WTC11 (cell line): Measurements from ENCODE around the gene RIPK1. TPM values are rescaled to one million over a fixed set of nuclear protein-coding genes. Genes with fewer than 3 reads are reported as not detected.

Source experiments
- ARID4B ChIP-seq: sonication (generic); formaldehyde crosslinking; IDR thresholded peaks from 2 replicates; pipeline ENCODE4 v1.8.0; 2023; ENCODE audit warnings: missing genetic modification reagents, mild to moderate bottlenecking, borderline replicate concordance
- ATF6 ChIP-seq: sonication (generic); formaldehyde crosslinking; IDR thresholded peaks from 2 replicates; pipeline ENCODE4 v1.8.1; 2023; ENCODE audit warnings: mild to moderate bottlenecking, missing genetic modification reagents
- E2F5 ChIP-seq: sonication (generic); formaldehyde crosslinking; IDR thresholded peaks from 2 replicates; pipeline ENCODE4 v1.8.1; 2022; ENCODE audit warnings: mild to moderate bottlenecking, moderate library complexity, missing genetic modification reagents
- ETV6 ChIP-seq: sonication (generic); formaldehyde crosslinking; IDR thresholded peaks from 2 replicates; pipeline ENCODE4 v1.8.1; 2022; ENCODE audit warnings: mild to moderate bottlenecking, missing genetic modification reagents
- FOXP1 ChIP-seq: sonication (generic); formaldehyde crosslinking; IDR thresholded peaks from 2 replicates; pipeline ENCODE4 v1.8.0; 2022; ENCODE audit warnings: missing genetic modification reagents, mild to moderate bottlenecking, moderate library complexity, borderline replicate concordance
- FOXP4 ChIP-seq: sonication (generic); formaldehyde crosslinking; IDR thresholded peaks from 2 replicates; pipeline ENCODE4 v1.8.0; 2022; ENCODE audit warnings: mild to moderate bottlenecking, missing genetic modification reagents
- MAX ChIP-seq: sonication (generic); formaldehyde crosslinking; IDR thresholded peaks from 2 replicates; pipeline ENCODE4 v1.8.0; 2022; ENCODE audit warnings: mild to moderate bottlenecking, missing genetic modification reagents
- OVOL2 ChIP-seq: fragments of 250-450 bp; sonication (Bioruptor Pico); IDR thresholded peaks from 2 replicates; pipeline ENCODE4 v1.9.0; 2021; ENCODE audit warnings: mild to moderate bottlenecking, borderline replicate concordance
- PREB ChIP-seq: sonication (generic); formaldehyde crosslinking; IDR thresholded peaks from 2 replicates; pipeline ENCODE4 v1.8.1; 2022; ENCODE audit warnings: mild to moderate bottlenecking, missing genetic modification reagents, moderate library complexity, borderline replicate concordance
- RELA ChIP-seq: sonication (generic); formaldehyde crosslinking; IDR thresholded peaks from 2 replicates; pipeline ENCODE4 v1.8.1; 2022; ENCODE audit warnings: missing genetic modification reagents, mild to moderate bottlenecking, borderline replicate concordance
- SMAD3 ChIP-seq: sonication (generic); formaldehyde crosslinking; IDR thresholded peaks from 2 replicates; pipeline ENCODE4 v1.8.0; 2022; ENCODE audit warnings: missing genetic modification reagents, mild to moderate bottlenecking, borderline replicate concordance
- SOX15 ChIP-seq: fragments of 250-450 bp; sonication (Bioruptor Pico); IDR thresholded peaks from 2 replicates; pipeline ENCODE4 v1.9.0; 2021; ENCODE audit warnings: mild to moderate bottlenecking
- STAT6 ChIP-seq: sonication (generic); formaldehyde crosslinking; conservative IDR thresholded peaks from 2 replicates; pipeline ENCODE4 v1.8.1; 2023; ENCODE audit warnings: mild to moderate bottlenecking, low read depth, missing genetic modification reagents, moderate library complexity
- TP53 ChIP-seq: sonication (generic); formaldehyde crosslinking; IDR thresholded peaks from 2 replicates; pipeline ENCODE4 v1.8.1; 2023; ENCODE audit warnings: mild to moderate bottlenecking, missing genetic modification reagents
- USF1 ChIP-seq: sonication (generic); formaldehyde crosslinking; IDR thresholded peaks from 2 replicates; pipeline ENCODE4 v1.8.0; 2022; ENCODE audit warnings: mild to moderate bottlenecking, missing genetic modification reagents
- ZNF121 ChIP-seq: sonication (generic); formaldehyde crosslinking; IDR thresholded peaks from 2 replicates; pipeline ENCODE4 v1.8.0; 2023; ENCODE audit warnings: missing genetic modification reagents
- ZNF138 ChIP-seq: sonication (generic); formaldehyde crosslinking; conservative IDR thresholded peaks from 2 replicates; pipeline ENCODE4 v1.8.1; 2022; ENCODE audit warnings: mild to moderate bottlenecking, moderate library complexity, missing genetic modification reagents
- ZNF396 ChIP-seq: fragments of 250-450 bp; sonication (Bioruptor Pico); IDR thresholded peaks from 2 replicates; pipeline ENCODE4 v1.8.0; 2021; ENCODE audit warnings: mild to moderate bottlenecking, moderate library complexity, borderline replicate concordance
- ZNF512 ChIP-seq: sonication (generic); formaldehyde crosslinking; IDR thresholded peaks from 2 replicates; pipeline ENCODE4 v1.8.1; 2022; ENCODE audit warnings: missing genetic modification reagents, borderline replicate concordance
- total RNA-seq: library from RNA; stranded (reverse); gene quantifications from 3 replicates; pipeline ENCODE4 v1.2.3, GENCODE V29; 2021

Gene RIPK1
- total RNA-seq, 1 experiment from 2014 or later = 8.7 TPM

GRCh38 chr6:3063733-3064700, 4.3 kb upstream of the RIPK1 start (continued):
- TF ChIP-seq USF1 (CRISPR knock-in tag) (no peak), MAX (CRISPR knock-in tag) (peak; percentile 31; the same call in 1 of the 2 replicates), STAT6 (CRISPR knock-in tag) (no peak), FOXP1 (CRISPR knock-in tag) (no peak; the same call in 1 of the 2 replicates), E2F5 (CRISPR knock-in tag) (peak; percentile 54; the same call in 1 of the 2 replicates), TP53 (CRISPR knock-in tag) (no peak), ZNF138 (no peak), RELA (CRISPR knock-in tag) (no peak), FOXP4 (CRISPR knock-in tag) (peak; percentile 78), ARID4B (CRISPR knock-in tag) (peak; percentile 68), ETV6 (CRISPR knock-in tag) (peak; percentile 53; the same call in 1 of the 2 replicates), ZNF512 (CRISPR knock-in tag) (no peak), ATF6 (CRISPR knock-in tag) (no peak), ZNF121 (no peak), SOX15 (CRISPR knock-in tag) (no peak), OVOL2 (CRISPR knock-in tag) (no peak), SMAD3 (CRISPR knock-in tag) (no peak), PREB (CRISPR knock-in tag) (no peak), ZNF396 (CRISPR knock-in tag) (no peak)
